Measurements from ENCODE around the gene NOXRED1. TPM values are rescaled to one million over a fixed set of nuclear protein-coding genes. Genes with fewer than 3 reads are reported as not detected.

NOXRED1 gene
- total RNA-seq, 1 experiment from 2014 or later: 0.41 TPM

- H3K4me3 Mint-ChIP-seq (ENCODE audit: unreplicated experiment): no peak overlapping the region
- no TSS peak for BruUV-seq (replicated peaks)
- intact Hi-C loops (cut with micrococcal nuclease; ENCODE audit: unreplicated experiment): no loop called here
- no peaks in the 10 kb centered on the region for H3K27me3 ChIP-seq (replicated peaks; ENCODE audit: control insufficient read depth, insufficient read depth, low read length)
- H3K4me3 ChIP-seq (ENCODE audit: low read depth, low read length): no peak overlapping the region
- peaks cover 5% of the 10 kb centered on the region for H3K4me1 Mint-ChIP-seq (ENCODE audit: low read depth, unreplicated experiment)
- CTCF ChIA-PET: no interaction called here
- no peaks in the 10 kb centered on the region for H3K27me3 Mint-ChIP-seq (ENCODE audit: insufficient read depth, unreplicated experiment)
- no peaks in the 10 kb centered on the region for H3K9me3 Mint-ChIP-seq (ENCODE audit: unreplicated experiment)
- POLR2A ChIA-PET: no interaction called here
- H3K4me1 ChIP-seq: no peaks in the 10 kb centered on the region
- H3K36me3 Mint-ChIP-seq (ENCODE audit: insufficient read depth, unreplicated experiment): no peaks in the 10 kb centered on the region
- no peak for DNase-seq
- no peak overlapping the region for H3K27ac Mint-ChIP-seq (ENCODE audit: unreplicated experiment)
- no peaks in the 10 kb centered on the region for H3K9me3 ChIP-seq
- H3K36me3 ChIP-seq (ENCODE audit: control insufficient read depth, insufficient read depth, low read length): no peaks in the 10 kb centered on the region
- no peak for TF ChIP-seq CTCF (IDR thresholded peaks at IDR 0.05; ENCODE audit: insufficient read depth in 1 of 2, low read depth in 1 of 2, low read length in 1 of 2, severe bottlenecking in 1 of 2, unreplicated experiment in 1 of 2)
Observed at GRCh38 chr14:77403768-77404167, 19.6 kb downstream of the NOXRED1 start.

- peaks cover 5% of the 10 kb centered on the region for H3K4me1 Mint-ChIP-seq (ENCODE audit: low read depth, unreplicated experiment)
- no peak for DNase-seq
- no peak for TF ChIP-seq CTCF (IDR thresholded peaks at IDR 0.05; ENCODE audit: insufficient read depth in 1 of 2, low read depth in 1 of 2, low read length in 1 of 2, severe bottlenecking in 1 of 2, unreplicated experiment in 1 of 2)
- no peak overlapping the region for H3K4me3 ChIP-seq (ENCODE audit: low read depth, low read length)
- H3K4me3 Mint-ChIP-seq (ENCODE audit: unreplicated experiment): no peak overlapping the region
- no peaks in the 10 kb centered on the region for H3K27me3 ChIP-seq (replicated peaks; ENCODE audit: control insufficient read depth, insufficient read depth, low read length)
- H3K27ac Mint-ChIP-seq (ENCODE audit: unreplicated experiment): no peak overlapping the region
- no peaks in the 10 kb centered on the region for H3K36me3 Mint-ChIP-seq (ENCODE audit: insufficient read depth, unreplicated experiment)
- H3K9me3 Mint-ChIP-seq (ENCODE audit: unreplicated experiment): no peaks in the 10 kb centered on the region
- intact Hi-C loops (cut with micrococcal nuclease; ENCODE audit: unreplicated experiment): no loop called here
- no peaks in the 10 kb centered on the region for H3K27me3 Mint-ChIP-seq (ENCODE audit: insufficient read depth, unreplicated experiment)
- no peaks in the 10 kb centered on the region for H3K4me1 ChIP-seq
- H3K36me3 ChIP-seq (ENCODE audit: control insufficient read depth, insufficient read depth, low read length): no peaks in the 10 kb centered on the region
- BruUV-seq (replicated peaks): no TSS peak
- ChIA-PET POLR2A (no interaction called here), CTCF (no interaction called here)
- peaks cover 3% of the 10 kb centered on the region; the same call in 1 of the 2 replicates for H3K9me3 ChIP-seq
Observed at GRCh38 chr14:77400216-77400615, 23.1 kb downstream of the NOXRED1 start.

- Mint-ChIP-seq H3K27me3 (ENCODE audit: insufficient read depth, unreplicated experiment) (no peaks in the 10 kb centered on the region), H3K36me3 (ENCODE audit: insufficient read depth, unreplicated experiment) (no peaks in the 10 kb centered on the region), H3K9me3 (ENCODE audit: unreplicated experiment) (no peaks in the 10 kb centered on the region), H3K4me1 (ENCODE audit: low read depth, unreplicated experiment) (no peaks in the 10 kb centered on the region), H3K27ac (ENCODE audit: unreplicated experiment) (no peak overlapping the region), H3K4me3 (ENCODE audit: unreplicated experiment) (no peak overlapping the region)
- H3K9me3 ChIP-seq: no peaks in the 10 kb centered on the region
- H3K36me3 ChIP-seq (ENCODE audit: control insufficient read depth, insufficient read depth, low read length): no peaks in the 10 kb centered on the region
- ChIA-PET CTCF (no interaction called here), POLR2A (no interaction called here)
- DNase-seq: peak in 1 of 2 experiments; percentile 26
- peaks cover 16% of the 10 kb centered on the region for H3K4me1 ChIP-seq
- no TSS peak for BruUV-seq (replicated peaks)
- intact Hi-C loops (cut with micrococcal nuclease; ENCODE audit: unreplicated experiment): no loop called here
- H3K27me3 ChIP-seq (replicated peaks; ENCODE audit: control insufficient read depth, insufficient read depth, low read length): no peaks in the 10 kb centered on the region
- H3K4me3 ChIP-seq (ENCODE audit: low read depth, low read length): no peak overlapping the region
- TF ChIP-seq CTCF (IDR thresholded peaks at IDR 0.05; ENCODE audit: insufficient read depth in 1 of 2, low read depth in 1 of 2, low read length in 1 of 2, severe bottlenecking in 1 of 2, unreplicated experiment in 1 of 2): no peak
Observed at GRCh38 chr14:77390188-77390587, 33.1 kb downstream of the NOXRED1 start.

Data from Caco-2 (cell line).